WTC11 (cell line): Measurements from ENCODE around the gene ZPLD1.

ENCODE experiments used
- TCF7 ChIP-seq: sonication (generic); formaldehyde crosslinking; IDR thresholded peaks from 2 replicates; pipeline ENCODE4 v1.8.0; 2022; ENCODE audit warnings: mild to moderate bottlenecking, low read depth, missing genetic modification reagents, moderate library complexity
- TF ChIP-seq, protein P1 (sequence below): fragments of 200-600 bp; IDR thresholded peaks from 2 replicates; pipeline ENCODE4 v1.8.0; 2022; ENCODE audit warnings: antibody characterized with exemption
- TF ChIP-seq, protein P2 (sequence below): sonication (generic); formaldehyde crosslinking; IDR thresholded peaks from 2 replicates; pipeline ENCODE4 v1.8.0; 2023; ENCODE audit warnings: mild to moderate bottlenecking, missing genetic modification reagents

DNA sequence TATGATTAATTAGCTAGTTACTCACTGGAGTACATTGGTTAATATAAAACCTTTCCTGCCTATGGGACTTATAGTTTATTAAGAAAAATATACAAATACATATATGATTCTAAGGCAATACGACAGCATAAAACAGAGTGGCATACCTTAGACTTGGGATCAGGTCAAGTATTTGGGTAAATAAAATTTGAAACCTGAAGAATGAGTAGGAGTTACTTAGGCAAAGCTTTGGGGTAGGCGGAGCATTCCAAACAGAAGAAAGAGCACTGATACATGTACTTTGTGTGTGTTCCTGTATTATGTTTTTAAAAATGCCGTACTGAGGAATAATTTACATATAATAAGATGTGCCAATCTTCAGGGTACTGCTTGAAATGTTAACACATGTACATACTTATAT lies 15.1 kb downstream of the ZPLD1 start:
- TF ChIP-seq TCF7 (CRISPR knock-in tag) = no peak
- TF ChIP-seq, protein P1, sequence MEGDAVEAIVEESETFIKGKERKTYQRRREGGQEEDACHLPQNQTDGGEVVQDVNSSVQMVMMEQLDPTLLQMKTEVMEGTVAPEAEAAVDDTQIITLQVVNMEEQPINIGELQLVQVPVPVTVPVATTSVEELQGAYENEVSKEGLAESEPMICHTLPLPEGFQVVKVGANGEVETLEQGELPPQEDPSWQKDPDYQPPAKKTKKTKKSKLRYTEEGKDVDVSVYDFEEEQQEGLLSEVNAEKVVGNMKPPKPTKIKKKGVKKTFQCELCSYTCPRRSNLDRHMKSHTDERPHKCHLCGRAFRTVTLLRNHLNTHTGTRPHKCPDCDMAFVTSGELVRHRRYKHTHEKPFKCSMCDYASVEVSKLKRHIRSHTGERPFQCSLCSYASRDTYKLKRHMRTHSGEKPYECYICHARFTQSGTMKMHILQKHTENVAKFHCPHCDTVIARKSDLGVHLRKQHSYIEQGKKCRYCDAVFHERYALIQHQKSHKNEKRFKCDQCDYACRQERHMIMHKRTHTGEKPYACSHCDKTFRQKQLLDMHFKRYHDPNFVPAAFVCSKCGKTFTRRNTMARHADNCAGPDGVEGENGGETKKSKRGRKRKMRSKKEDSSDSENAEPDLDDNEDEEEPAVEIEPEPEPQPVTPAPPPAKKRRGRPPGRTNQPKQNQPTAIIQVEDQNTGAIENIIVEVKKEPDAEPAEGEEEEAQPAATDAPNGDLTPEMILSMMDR = no peak
- TF ChIP-seq, protein P2, sequence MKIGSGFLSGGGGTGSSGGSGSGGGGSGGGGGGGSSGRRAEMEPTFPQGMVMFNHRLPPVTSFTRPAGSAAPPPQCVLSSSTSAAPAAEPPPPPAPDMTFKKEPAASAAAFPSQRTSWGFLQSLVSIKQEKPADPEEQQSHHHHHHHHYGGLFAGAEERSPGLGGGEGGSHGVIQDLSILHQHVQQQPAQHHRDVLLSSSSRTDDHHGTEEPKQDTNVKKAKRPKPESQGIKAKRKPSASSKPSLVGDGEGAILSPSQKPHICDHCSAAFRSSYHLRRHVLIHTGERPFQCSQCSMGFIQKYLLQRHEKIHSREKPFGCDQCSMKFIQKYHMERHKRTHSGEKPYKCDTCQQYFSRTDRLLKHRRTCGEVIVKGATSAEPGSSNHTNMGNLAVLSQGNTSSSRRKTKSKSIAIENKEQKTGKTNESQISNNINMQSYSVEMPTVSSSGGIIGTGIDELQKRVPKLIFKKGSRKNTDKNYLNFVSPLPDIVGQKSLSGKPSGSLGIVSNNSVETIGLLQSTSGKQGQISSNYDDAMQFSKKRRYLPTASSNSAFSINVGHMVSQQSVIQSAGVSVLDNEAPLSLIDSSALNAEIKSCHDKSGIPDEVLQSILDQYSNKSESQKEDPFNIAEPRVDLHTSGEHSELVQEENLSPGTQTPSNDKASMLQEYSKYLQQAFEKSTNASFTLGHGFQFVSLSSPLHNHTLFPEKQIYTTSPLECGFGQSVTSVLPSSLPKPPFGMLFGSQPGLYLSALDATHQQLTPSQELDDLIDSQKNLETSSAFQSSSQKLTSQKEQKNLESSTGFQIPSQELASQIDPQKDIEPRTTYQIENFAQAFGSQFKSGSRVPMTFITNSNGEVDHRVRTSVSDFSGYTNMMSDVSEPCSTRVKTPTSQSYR (CRISPR knock-in tag) = no peak
